Sigmoid colon (tissue), 7 donors: ENCODE data around the gene CAST. TPM values are rescaled to one million over a fixed set of nuclear protein-coding genes. Genes with fewer than 3 reads are reported as not detected.

ENCODE experiments used
- DNase-seq: peaks from one replicate; pipeline ENCODE4 v3.0.0-alpha.2; 2019
- H3K27ac ChIP-seq, 4 donors: fragments of 200-600 bp; sonication (generic); one replicate each; pipeline ENCODE4 v1.5.1; 2016 to 2019; ENCODE audit warnings: mild to moderate bottlenecking in 1 of 4
- H3K27me3 ChIP-seq, 3 donors: fragments of 200-600 bp; sonication (generic); one replicate each; pipeline ENCODE4 v1.5.1; 2019; ENCODE audit warnings: mild to moderate bottlenecking in 1 of 3
- H3K36me3 ChIP-seq, 4 donors: fragments of 200-600 bp; sonication (generic); one replicate each; pipeline ENCODE4 v1.5.1; 2016 to 2019
- H3K4me1 ChIP-seq, 4 donors: fragments of 200-600 bp; sonication (generic); one replicate each; pipeline ENCODE4 v1.5.1; 2017 to 2019
- H3K4me3 ChIP-seq, 4 donors: fragments of 200-600 bp; sonication (generic); one replicate each; pipeline ENCODE4 v1.5.1; 2017 to 2019; ENCODE audit warnings: mild to moderate bottlenecking in 2 of 4, moderate library complexity in 1 of 4
- H3K9me3 ChIP-seq, 4 donors: fragments of 200-600 bp in 3 of 4; sonication (generic) in 3 of 4; one replicate each; pipeline versions ENCODE4 v1.5.1 to v1.6.1; 2013 to 2019
- EP300 ChIP-seq, 4 donors: sonication (generic); formaldehyde crosslinking; IDR thresholded peaks; one replicate each; pipeline ENCODE4 v1.6.1; 2017; ENCODE audit warnings: antibody characterized with exemption in 4 of 4
- POLR2A ChIP-seq, 2 donors: fragments of 450-650 bp; IDR thresholded peaks; one replicate each; pipeline ENCODE4 v1.6.1; 2016; ENCODE audit warnings: antibody characterized with exemption in 2 of 2, mild to moderate bottlenecking in 2 of 2, moderate library complexity in 2 of 2
- POLR2AphosphoS5 ChIP-seq, 4 donors: sonication (generic); formaldehyde crosslinking; IDR thresholded peaks; one replicate each; pipeline ENCODE4 v1.6.1; 2017; ENCODE audit warnings: antibody characterized with exemption in 4 of 4
- WGBS, 2 donors: extraction: QIAGEN DNeasy Blood & Tissue Kit; methylation state at CpG; one replicate each; pipeline ENCODE4 v1.1.7; 2013; 5-methylcytosine and 5-hydroxymethylcytosine counted together
- intact Hi-C: fragments of 100-400 bp; cut with DNase I; formaldehyde crosslinking; loops from one replicate; pipeline ENCODE4 v1.15.1; 2023
- polyA plus RNA-seq, 3 donors: library from polyadenylated mRNA; stranded (reverse); fragments of 200-250 nt; gene quantifications; one replicate each; pipeline ENCODE4 v1.2.3, GENCODE V29; 2013
- total RNA-seq, 4 donors: library from RNA; depleted of rRNA; stranded (reverse); fragments of >200 nt; gene quantifications; one replicate each; pipeline ENCODE4 v1.1.0, GENCODE V29; 2016
- TF ChIP-seq, protein P1 (sequence below), 4 experiments: fragments of 450-650 bp in 3 of 4; fragments of 200-600 bp in 1 of 4; IDR thresholded peaks; one replicate each; pipeline ENCODE4 v1.5.1; 2016 to 2019; ENCODE audit warnings: antibody characterized with exemption in 4 of 4, mild to moderate bottlenecking in 3 of 4, moderate library complexity in 2 of 4
- donor health status: healthy with polysubstance abuse.
- donor health status: Bipolar disorder and iron deficiency.
- donor health status: healthy.

Gene CAST
- total and polyA plus RNA-seq, 7 donors = 138 to 348 (median 225) TPM

DNA sequence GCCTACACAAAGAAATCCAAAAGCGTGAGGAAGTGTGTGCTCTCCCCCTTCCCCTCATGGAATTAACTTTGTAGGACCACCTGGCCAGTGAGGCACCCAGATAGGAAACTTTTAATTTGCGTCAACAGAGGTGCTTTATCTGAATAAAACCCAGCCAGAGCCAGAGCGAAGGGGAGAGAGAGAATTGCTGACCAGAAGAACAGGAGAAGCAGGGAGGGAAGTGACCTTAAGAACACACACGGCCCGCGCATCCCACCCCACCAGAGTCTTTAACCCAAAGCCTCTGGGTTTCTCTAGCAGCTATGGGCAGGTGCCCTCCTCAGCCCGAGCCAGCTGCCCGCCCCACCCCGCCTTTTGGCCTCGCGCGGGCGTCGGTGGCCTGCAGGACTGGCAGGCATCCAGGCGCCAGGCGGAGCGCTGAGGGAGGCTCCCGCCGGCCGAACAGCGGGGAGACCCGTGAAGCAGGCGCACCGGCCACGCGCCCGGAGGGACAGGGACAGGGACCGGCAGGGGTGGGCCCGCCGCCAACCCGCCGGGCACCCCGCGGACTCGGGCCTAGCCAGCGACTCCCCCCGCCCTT is 145.0 kb downstream of the CAST start:
- no peaks in the 10 kb centered on the region for H3K27me3 ChIP-seq
- intact Hi-C loops = loop anchor here (2.0 to 10.0 kb wide), 5 partner anchors 26 to 192 kb away; partner anchors contain the start of gene CAST
- peak; percentile 89 for DNase-seq
- 1% methylated on average over 37 of the region's 37 CpGs for WGBS, 2 donors
- peaks cover 0 to 30% (median 19%) of the 10 kb centered on the region in 4 donors for H3K4me1 ChIP-seq
- no peaks in the 10 kb centered on the region for H3K36me3 ChIP-seq
- H3K4me3 ChIP-seq = peak overlapping the region; percentile 69 to 99 (median 92)
- no peaks in the 10 kb centered on the region for H3K9me3 ChIP-seq
- peak overlapping the region; percentile 93 to 100 (median 98) for H3K27ac ChIP-seq
- no peak for TF ChIP-seq POLR2A (IDR thresholded peaks at IDR 0.05)
- TF ChIP-seq POLR2AphosphoS5 (IDR thresholded peaks at IDR 0.05) = peak in 3 of 4 donors; percentile 32 to 65 (median 41)

DNA sequence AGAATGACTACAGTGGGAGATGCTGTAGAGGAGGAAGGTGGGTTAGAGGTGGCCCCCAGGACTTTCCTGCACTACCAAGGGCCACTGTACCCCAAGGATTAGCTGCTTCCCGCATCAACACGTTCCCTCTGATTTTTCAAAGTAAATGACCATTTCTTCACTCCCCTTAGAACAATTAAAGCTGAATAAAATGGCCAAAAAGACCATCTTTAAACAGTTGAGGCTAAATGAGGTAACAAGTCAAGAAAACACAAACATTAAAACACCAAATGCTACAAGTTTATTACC is 146.3 kb downstream of the CAST start:
- intact Hi-C loops = loop anchor here (2.0 to 10.0 kb wide), 3 partner anchors 56 to 194 kb away; partner anchors contain the start of gene ERAP2
- TF ChIP-seq POLR2AphosphoS5 (IDR thresholded peaks at IDR 0.05) = no peak
- TF ChIP-seq EP300 (IDR thresholded peaks at IDR 0.05) = no peak
- TF ChIP-seq, protein P1, sequence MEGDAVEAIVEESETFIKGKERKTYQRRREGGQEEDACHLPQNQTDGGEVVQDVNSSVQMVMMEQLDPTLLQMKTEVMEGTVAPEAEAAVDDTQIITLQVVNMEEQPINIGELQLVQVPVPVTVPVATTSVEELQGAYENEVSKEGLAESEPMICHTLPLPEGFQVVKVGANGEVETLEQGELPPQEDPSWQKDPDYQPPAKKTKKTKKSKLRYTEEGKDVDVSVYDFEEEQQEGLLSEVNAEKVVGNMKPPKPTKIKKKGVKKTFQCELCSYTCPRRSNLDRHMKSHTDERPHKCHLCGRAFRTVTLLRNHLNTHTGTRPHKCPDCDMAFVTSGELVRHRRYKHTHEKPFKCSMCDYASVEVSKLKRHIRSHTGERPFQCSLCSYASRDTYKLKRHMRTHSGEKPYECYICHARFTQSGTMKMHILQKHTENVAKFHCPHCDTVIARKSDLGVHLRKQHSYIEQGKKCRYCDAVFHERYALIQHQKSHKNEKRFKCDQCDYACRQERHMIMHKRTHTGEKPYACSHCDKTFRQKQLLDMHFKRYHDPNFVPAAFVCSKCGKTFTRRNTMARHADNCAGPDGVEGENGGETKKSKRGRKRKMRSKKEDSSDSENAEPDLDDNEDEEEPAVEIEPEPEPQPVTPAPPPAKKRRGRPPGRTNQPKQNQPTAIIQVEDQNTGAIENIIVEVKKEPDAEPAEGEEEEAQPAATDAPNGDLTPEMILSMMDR (IDR thresholded peaks at IDR 0.05) = no peak
- TF ChIP-seq POLR2A (IDR thresholded peaks at IDR 0.05) = no peak
- WGBS, 2 donors = 3 to 41% methylated on average over 2 of the region's 2 CpGs

DNA sequence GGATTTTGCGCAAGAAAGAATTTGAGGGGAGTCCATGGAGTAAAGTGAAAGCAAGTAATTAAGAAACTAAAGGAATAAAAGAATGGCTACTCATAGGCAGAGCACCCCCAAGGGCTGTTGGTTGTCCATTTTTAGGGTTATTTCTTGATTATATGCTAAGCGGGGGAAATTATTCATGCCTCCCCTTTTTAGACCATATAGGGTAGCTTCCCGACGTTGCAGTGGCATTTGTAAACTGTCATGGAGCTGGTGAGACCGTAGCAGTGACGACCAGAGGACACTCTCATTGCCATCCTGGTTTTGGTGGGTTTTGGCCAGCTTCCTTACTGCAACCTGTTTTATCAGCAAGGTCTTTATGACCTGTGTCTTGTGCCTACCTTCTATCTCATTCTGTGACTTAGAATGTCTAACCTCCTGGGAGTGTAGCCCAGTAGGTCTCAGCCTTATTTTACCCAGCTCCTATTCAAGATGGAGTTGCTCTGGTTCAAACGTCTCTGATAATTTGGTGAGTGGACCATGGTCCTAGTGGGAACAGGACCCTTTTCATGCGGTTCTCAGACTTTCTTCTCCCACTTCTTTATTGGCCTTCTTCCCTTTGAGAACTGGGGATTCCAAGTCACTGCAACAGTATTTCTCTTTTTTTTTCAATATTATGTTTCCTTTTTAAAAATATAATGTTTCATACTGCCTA is 146.8 kb downstream of the CAST start:
- Histone ChIP-seq H3K36me3 (no peaks in the 10 kb centered on the region), H3K9me3 (no peaks in the 10 kb centered on the region), H3K4me1 (peaks cover 0 to 21% (median 18%) of the 10 kb centered on the region in 4 donors), H3K27me3 (no peaks in the 10 kb centered on the region), H3K27ac (peak overlapping the region in 3 of 4 donors; percentile 93 to 100 (median 96)), H3K4me3 (peak overlapping the region in 1 of 4 donors; percentile 69)
- intact Hi-C loops = loop anchor here (2.0 to 10.0 kb wide), 3 partner anchors 57 to 194 kb away; partner anchors contain the start of gene ERAP2
- DNase-seq = no peak
- TF ChIP-seq POLR2AphosphoS5 (IDR thresholded peaks at IDR 0.05) (no peak), POLR2A (IDR thresholded peaks at IDR 0.05) (no peak), EP300 (IDR thresholded peaks at IDR 0.05) (no peak)
- TF ChIP-seq, protein P1 (IDR thresholded peaks at IDR 0.05) = no peak
- WGBS, 2 donors = 83 to 87% methylated on average over 8 of the region's 8 CpGs

More for the DNA sequence above, 146.3 kb downstream of the CAST start:
- Histone ChIP-seq H3K4me1 (peaks cover 0 to 21% (median 18%) of the 10 kb centered on the region in 4 donors), H3K36me3 (no peaks in the 10 kb centered on the region), H3K27ac (peak overlapping the region; percentile 93 to 100 (median 98)), H3K27me3 (no peaks in the 10 kb centered on the region), H3K9me3 (no peaks in the 10 kb centered on the region), H3K4me3 (peak overlapping the region; percentile 26 to 96 (median 79))
- DNase-seq = no peak

DNA sequence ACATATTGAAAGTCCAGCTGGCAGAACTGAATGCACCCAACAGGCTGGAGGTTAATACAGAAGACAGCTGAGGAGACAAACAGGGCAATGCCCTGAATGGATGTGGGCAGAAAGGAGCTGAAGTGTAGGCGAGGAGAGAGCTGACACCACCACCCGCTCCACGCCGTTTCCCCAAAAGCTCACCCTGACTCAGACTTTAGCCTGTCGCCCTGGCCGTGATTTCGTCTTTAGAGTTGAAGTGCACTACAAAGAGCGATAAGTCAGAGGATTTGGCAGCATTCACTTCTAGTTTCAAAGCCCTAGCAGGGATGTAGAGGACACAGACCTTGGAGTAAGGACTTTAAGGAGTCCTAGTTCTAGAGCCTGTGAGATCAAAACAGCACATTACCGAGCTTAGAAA is 147.7 kb downstream of the CAST start:
- Histone ChIP-seq H3K4me3 (no peak overlapping the region), H3K9me3 (no peaks in the 10 kb centered on the region), H3K27ac (no peak overlapping the region), H3K36me3 (no peaks in the 10 kb centered on the region), H3K4me1 (peaks cover 0 to 21% (median 18%) of the 10 kb centered on the region in 4 donors), H3K27me3 (no peaks in the 10 kb centered on the region)
- 92 to 97% methylated on average over 9 of the region's 9 CpGs for WGBS, 2 donors
- TF ChIP-seq, protein P1 (IDR thresholded peaks at IDR 0.05) = no peak
- no peak for TF ChIP-seq POLR2A (IDR thresholded peaks at IDR 0.05)
- TF ChIP-seq POLR2AphosphoS5 (IDR thresholded peaks at IDR 0.05) = no peak
- TF ChIP-seq EP300 (IDR thresholded peaks at IDR 0.05) = no peak
- no peak for DNase-seq
- intact Hi-C loops = loop anchor here (2.0 to 10.0 kb wide), 3 partner anchors 58 to 195 kb away; partner anchors contain the start of gene ERAP2

DNA sequence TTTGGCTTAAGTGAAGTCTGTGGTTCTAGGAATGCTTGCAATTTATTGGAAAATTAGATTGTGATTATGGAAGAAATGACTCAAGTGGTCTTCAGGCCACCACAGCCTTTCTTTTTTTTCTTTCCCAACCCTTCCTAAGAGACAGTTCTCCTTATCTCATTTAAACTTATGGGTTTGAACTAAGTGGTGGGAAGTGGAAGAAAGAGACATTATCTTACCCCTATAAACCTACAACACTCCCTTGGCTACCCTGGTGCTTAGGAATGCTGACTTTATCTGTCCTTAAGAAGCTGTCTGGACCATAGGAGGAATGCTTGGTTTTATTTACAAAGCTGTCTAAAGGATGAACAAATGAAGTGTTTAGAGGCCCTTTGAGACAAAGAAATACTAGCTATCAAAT is 150.7 kb downstream of the CAST start:
- no peak for DNase-seq
- intact Hi-C loops = no loop called here
- TF ChIP-seq, protein P1 (IDR thresholded peaks at IDR 0.05) = no peak
- TF ChIP-seq EP300 (IDR thresholded peaks at IDR 0.05) (no peak), POLR2A (IDR thresholded peaks at IDR 0.05) (no peak), POLR2AphosphoS5 (IDR thresholded peaks at IDR 0.05) (no peak)

More for the DNA sequence above, 150.7 kb downstream of the CAST start:
- H3K27me3 ChIP-seq = no peaks in the 10 kb centered on the region
- H3K27ac ChIP-seq = no peak overlapping the region
- no peaks in the 10 kb centered on the region for H3K9me3 ChIP-seq
- H3K36me3 ChIP-seq = no peaks in the 10 kb centered on the region
- H3K4me1 ChIP-seq = peaks cover 0 to 4% (median 0%) of the 10 kb centered on the region in 4 donors
- no peak overlapping the region for H3K4me3 ChIP-seq
